Activated naive CD4-positive, alpha-beta T cell treated with anti-CD3 and anti-CD28 coated beads, Interleukin-2, amount 50 U/mL, for 24 hours (primary cell): ENCODE data around the gene LRIG2.
"Not testable (repeated sequence)": the region's sequence is repeated elsewhere in the genome, so short reads cannot be mapped to it uniquely, and the experiment has no call there.

Source experiments
- H3K27ac Mint-ChIP-seq: one replicate; pipeline ENCODE4 v1.8.0; 2021; ENCODE audit warnings: mild to moderate bottlenecking, mixed read lengths
- H3K27me3 Mint-ChIP-seq: one replicate; pipeline ENCODE4 v1.8.0; 2021; ENCODE audit warnings: mixed read lengths
- H3K36me3 Mint-ChIP-seq: one replicate; pipeline ENCODE4 v1.8.0; 2021; ENCODE audit warnings: mixed read lengths
- H3K4me1 Mint-ChIP-seq: one replicate; pipeline ENCODE4 v1.8.0; 2021; ENCODE audit warnings: mixed read lengths
- H3K4me3 Mint-ChIP-seq: one replicate; pipeline ENCODE4 v1.8.0; 2021; ENCODE audit warnings: mild to moderate bottlenecking, mixed read lengths
- H3K9me3 Mint-ChIP-seq: one replicate; pipeline ENCODE4 v1.8.0; 2021; ENCODE audit warnings: mixed read lengths

LRIG2 gene

DNA sequence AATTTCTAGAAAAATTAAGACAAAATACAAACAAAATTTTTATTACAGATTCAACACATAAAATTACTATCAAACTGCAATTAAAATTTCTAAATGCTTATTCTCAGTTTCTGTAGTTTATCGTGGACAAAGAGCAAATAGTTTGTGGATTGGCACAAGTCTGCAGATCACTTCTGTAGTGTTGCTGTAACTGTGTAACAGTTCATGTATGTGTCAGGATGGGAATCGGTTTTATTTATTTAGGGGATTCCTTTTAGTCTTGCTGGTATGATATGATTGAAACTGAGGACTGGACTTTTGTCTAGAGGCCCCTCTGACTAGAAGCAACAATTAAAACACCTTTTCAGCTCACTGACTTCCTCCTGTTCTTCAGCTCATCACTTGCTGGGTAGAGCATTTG is 60.8 kb downstream of the LRIG2 start:
- peaks cover 7% of the 10 kb centered on the region for H3K4me1 Mint-ChIP-seq

DNA sequence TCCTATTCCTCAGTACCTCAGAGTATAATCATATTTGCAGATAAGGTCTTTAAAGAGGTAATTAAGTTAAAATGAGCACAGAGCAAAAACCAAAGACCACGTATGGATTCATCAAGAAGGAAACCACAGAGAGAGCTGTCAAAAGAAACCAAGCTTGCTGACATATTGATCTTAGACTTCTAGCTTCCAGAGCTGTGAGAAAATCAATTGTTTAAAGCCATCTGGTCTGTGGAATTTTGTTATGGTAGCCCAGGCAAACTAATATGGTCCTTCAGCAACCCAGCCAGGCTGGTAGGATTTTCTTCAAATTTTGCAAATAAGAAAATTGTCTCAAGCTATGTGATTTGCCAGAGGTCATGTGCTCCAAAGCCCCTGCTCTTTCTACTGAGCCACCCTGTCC is 62.5 kb downstream of the LRIG2 start:
- no peaks in the 10 kb centered on the region for H3K27me3 Mint-ChIP-seq
- H3K27ac Mint-ChIP-seq: no peak overlapping the region
- H3K4me3 Mint-ChIP-seq: no peak overlapping the region
- H3K9me3 Mint-ChIP-seq: no peaks in the 10 kb centered on the region
- peaks cover 2% of the 10 kb centered on the region for H3K36me3 Mint-ChIP-seq
- peaks cover 7% of the 10 kb centered on the region for H3K4me1 Mint-ChIP-seq

More for the DNA sequence above, 60.8 kb downstream of the LRIG2 start:
- Mint-ChIP-seq H3K27me3 (no peaks in the 10 kb centered on the region), H3K9me3 (no peaks in the 10 kb centered on the region), H3K36me3 (peaks cover 2% of the 10 kb centered on the region), H3K4me3 (no peak overlapping the region), H3K27ac (peak overlapping the region; percentile 4)

DNA sequence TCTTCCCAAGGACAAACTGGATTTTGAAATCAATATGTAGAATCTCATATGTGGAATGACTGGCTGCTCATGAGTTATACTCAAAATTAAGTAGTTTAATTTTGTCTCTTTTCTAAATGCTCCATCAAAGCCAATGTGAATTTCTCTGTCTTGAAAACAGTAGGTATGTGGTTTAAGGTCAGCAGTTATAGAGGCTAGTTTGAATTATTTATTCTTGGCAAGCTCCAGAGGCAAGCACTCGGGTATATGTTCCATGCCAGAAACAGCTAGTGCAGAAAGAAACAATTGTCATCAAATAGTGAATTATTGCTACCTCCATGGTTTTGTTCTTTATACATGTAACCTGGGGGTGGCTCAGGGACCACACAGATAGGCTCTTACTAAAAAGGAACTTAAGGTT is 63.5 kb downstream of the LRIG2 start:
- Mint-ChIP-seq H3K4me1 (peaks cover 11% of the 10 kb centered on the region), H3K27me3 (no peaks in the 10 kb centered on the region), H3K9me3 (no peaks in the 10 kb centered on the region), H3K4me3 (no peak overlapping the region), H3K36me3 (peaks cover 2% of the 10 kb centered on the region), H3K27ac (no peak overlapping the region)

DNA sequence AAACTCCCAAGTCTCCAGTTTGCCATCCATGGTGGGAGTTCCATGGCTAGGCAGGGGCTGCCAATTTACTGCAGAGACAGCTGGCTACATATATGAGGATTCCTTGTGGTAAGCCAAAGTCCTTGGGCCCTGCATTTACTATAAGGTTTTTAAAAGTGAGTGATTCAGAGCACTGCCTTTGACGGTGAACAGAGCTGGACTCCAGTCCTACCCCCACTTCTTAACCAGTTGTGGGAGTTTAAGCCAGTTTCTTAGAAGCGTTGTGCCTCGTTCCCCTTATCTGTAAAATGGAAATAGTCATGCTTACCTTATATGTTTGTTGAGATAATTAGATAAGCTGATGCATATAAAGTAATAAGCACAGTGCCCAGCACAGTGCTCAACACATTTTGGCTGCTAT is 64.6 kb downstream of the LRIG2 start:
- H3K4me3 Mint-ChIP-seq: no peak overlapping the region
- H3K9me3 Mint-ChIP-seq: no peaks in the 10 kb centered on the region
- peaks cover 2% of the 10 kb centered on the region for H3K36me3 Mint-ChIP-seq
- no peaks in the 10 kb centered on the region for H3K27me3 Mint-ChIP-seq
- peaks cover 15% of the 10 kb centered on the region for H3K4me1 Mint-ChIP-seq
- H3K27ac Mint-ChIP-seq: no peak overlapping the region

DNA sequence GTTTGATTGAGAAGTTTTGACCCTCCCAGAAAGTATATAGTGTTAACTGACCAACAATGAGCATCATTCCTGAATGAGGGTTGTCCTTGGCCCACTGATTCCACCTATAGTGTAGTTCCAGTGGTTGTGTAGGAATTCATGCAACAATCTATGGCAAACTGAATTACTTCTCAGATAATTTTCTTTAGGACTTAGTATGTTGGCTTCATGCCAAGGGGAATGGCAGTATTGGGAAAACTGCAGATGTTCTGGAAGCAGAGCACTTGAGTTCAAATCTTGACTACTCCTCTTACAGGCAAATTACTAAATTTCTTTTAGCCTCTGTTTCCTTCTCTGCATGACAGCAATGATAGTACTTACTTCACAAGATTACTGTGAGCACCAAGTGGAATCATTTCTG is 65.8 kb downstream of the LRIG2 start:
- peaks cover 2% of the 10 kb centered on the region for H3K36me3 Mint-ChIP-seq
- no peaks in the 10 kb centered on the region for H3K9me3 Mint-ChIP-seq
- no peak overlapping the region for H3K4me3 Mint-ChIP-seq
- H3K27me3 Mint-ChIP-seq: no peaks in the 10 kb centered on the region
- peaks cover 23% of the 10 kb centered on the region for H3K4me1 Mint-ChIP-seq
- H3K27ac Mint-ChIP-seq: no peak overlapping the region

DNA sequence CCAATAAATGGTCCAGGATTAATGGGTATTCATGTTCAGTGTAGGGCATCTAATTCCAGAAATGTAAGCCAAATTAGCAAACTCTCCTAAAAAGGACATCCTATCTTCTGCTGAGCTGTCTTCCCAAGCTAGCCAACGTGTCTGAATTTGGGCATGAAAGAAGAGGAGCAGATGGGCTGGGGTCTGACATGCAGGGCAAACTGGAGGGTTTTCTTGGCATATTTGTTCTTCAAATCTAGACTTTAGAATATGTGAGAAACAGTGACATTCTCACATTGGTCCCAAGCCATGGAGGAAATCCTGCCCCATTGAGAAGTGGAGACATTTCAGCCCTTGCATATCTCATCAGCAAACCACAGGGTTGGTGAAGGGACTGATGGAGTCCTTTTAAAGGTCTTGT is 67.2 kb downstream of the LRIG2 start:
- Mint-ChIP-seq H3K4me1 (peaks cover 23% of the 10 kb centered on the region), H3K4me3 (no peak overlapping the region), H3K27me3 (no peaks in the 10 kb centered on the region), H3K36me3 (no peaks in the 10 kb centered on the region), H3K27ac (no peak overlapping the region), H3K9me3 (no peaks in the 10 kb centered on the region)

DNA sequence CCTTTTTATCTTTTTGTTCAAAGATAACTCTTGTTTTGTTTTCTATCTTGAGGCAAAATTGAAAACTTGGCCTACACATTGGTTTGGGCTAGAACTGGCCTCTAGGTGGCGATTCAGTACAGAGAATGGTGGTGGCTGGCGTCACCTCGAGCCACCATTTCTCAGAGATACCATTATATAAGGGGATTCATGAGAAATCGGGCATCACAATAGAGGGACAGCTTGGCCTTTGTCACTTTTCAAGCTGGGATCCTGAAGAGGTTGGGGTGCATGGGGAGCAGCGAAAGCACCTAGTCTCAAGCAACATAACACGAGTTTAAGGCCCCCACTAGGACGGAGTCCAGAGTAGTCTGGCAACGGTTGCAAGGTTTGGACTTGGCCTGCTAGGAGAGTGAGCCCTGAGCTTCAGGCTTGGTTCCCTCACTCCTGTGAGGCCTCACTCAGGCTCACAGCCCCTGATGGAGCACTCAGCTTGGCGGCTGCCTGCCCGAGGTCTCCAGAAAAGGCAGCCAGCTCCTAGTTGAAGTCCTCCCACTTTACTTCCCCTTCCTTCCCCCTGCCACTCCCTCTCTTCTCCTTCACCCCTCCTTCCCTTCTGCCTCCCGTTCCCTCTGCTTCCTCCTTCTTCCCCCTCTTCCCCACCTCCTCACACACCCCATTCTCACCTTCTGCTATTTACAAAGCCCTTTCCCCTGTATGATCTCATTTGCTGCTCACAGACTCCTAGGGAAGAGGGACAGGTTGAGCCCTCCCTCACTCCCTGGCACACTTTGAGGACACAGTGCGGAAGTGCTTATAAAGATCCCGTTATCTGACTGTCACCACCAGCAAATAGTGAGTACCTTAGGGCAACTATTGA is 67.8 kb downstream of the LRIG2 start:
- no peaks in the 10 kb centered on the region for H3K36me3 Mint-ChIP-seq
- no peaks in the 10 kb centered on the region for H3K9me3 Mint-ChIP-seq
- H3K4me3 Mint-ChIP-seq: no peak overlapping the region
- no peaks in the 10 kb centered on the region for H3K27me3 Mint-ChIP-seq
- no peak overlapping the region for H3K27ac Mint-ChIP-seq
- H3K4me1 Mint-ChIP-seq: peaks cover 24% of the 10 kb centered on the region

DNA sequence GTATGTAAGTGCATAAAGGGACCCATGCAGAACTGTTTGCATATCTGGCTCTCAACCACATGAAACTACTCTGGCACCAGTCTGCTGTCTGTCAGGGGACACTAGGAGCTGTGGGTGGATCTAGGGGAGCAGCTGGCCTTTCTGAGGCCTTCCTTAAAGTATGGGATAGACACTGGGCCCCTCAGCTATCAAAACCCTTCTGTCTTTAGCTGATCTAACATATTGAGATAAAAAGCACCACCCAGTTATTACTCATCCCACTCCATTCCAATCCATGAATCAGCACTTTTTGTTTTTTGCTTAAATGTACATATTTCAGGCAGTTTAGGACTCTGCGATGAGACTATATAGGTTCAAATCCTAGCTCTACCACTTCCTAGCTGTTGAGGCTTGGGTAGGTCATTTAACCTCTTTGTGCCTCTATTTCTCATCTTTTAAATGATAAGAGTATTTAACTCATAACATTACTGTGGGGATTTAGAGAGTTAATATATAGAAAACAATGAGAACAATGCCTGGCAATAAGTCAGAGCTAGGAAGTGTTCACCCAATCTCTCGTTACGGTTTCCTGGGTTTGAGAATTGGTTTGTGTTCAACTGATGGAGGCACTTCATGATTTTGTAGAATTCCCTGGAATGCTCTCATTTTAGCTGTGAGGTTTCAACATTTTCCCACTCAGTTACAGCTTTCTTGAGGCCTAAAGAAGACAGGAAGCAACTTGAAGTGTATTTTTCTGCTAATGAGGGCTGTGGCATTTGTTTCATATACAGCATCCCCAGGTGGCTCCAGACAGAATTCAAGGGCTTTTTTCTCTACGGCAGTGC is 68.9 kb downstream of the LRIG2 start:
- Mint-ChIP-seq H3K27me3 (no peaks in the 10 kb centered on the region), H3K27ac (no peak overlapping the region), H3K4me1 (peaks cover 34% of the 10 kb centered on the region), H3K36me3 (no peaks in the 10 kb centered on the region), H3K4me3 (no peak overlapping the region), H3K9me3 (no peaks in the 10 kb centered on the region)

DNA sequence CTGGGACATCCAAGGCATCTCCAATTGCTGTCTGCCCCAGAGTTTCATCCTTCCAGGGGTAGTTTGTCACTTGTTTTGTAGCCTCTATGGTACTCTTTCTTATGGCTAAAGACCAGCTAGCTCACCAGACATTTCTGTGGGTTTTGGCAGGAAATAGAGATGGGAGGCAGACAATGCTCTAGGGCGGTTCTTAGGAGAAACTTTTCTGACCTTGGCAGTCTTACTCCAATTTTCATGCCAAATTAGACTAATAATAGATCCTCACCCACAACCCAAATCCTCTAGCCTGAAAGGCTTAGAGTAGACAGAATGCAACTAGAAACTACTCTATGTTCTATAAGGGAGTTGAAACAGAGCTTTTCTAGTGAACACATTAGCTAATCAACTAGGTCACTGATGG is 69.8 kb downstream of the LRIG2 start:
- H3K27me3 Mint-ChIP-seq: no peaks in the 10 kb centered on the region
- H3K4me3 Mint-ChIP-seq: no peak overlapping the region
- no peak overlapping the region for H3K27ac Mint-ChIP-seq
- H3K4me1 Mint-ChIP-seq: peaks cover 43% of the 10 kb centered on the region
- no peaks in the 10 kb centered on the region for H3K36me3 Mint-ChIP-seq
- no peaks in the 10 kb centered on the region for H3K9me3 Mint-ChIP-seq

DNA sequence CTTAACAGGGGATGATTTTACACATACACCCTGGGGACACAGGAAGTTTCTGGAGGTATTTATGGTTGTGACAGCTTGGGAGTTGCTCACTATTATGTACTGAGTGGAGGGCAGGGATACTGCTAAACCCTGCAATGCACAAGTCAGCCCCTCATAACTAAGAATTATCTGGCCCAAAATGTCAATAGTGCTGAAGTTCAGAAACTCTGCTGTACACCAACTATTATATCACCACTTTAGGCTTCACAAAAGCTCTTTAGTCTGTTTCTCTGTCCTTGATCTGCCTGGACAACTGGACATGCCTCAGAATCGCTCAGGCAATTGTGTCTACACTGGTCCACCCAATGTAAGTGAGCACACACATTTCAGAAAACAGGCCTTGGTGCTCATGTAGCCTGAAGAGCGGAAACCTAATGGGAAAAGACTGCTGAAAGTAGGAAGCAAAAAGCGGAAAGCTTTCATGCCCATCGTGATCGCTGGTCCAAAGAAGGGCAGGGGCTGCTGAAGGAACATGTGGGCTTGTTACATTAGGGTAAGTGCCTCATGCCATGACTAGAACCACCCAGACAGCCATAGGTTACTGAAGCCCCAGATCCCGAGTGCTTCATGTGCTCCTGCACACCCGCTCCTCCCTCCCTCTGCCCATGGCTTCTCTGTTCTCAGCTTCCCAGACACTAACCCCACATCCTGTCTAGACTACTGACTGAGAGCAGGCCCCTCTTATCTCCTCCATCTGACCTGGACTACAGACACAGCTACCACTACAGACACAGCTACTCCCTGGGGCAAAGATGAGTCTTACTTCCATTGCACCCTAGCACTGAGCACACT is 73.5 kb downstream of the LRIG2 start:
- H3K27me3 Mint-ChIP-seq: no peaks in the 10 kb centered on the region
- no peak overlapping the region for H3K27ac Mint-ChIP-seq

DNA sequence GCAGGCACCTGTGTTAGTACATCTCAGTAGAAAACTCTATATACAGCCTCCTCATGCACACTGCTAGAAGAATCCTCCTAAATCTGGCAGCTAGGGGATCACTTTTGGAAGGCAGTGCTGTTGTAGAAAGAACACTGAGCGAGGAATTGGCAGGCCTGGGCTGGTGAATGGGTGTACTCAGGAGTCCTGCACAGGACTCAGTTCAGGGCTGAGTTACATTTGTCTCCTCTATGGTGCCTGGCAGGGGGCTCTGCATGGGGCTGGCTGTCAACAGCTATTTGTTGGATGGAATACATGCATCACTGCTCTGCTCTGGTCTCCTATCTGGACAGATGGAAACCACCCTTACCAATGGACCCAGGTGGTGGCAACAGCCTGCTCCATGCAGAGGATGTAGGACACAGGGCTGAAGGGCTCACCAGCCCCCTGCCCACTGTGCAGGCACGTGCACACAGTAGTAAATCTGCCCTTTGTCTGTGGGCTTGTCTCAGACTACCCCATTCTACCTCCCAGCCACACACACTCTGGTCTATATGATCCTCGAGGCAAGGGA is 74.2 kb downstream of the LRIG2 start:
- no peaks in the 10 kb centered on the region for H3K27me3 Mint-ChIP-seq
- no peaks in the 10 kb centered on the region for H3K9me3 Mint-ChIP-seq
- no peak overlapping the region for H3K27ac Mint-ChIP-seq
- H3K4me3 Mint-ChIP-seq: no peak overlapping the region
- H3K36me3 Mint-ChIP-seq: no peaks in the 10 kb centered on the region
- H3K4me1 Mint-ChIP-seq: peaks cover 36% of the 10 kb centered on the region

More for the DNA sequence above, 73.5 kb downstream of the LRIG2 start:
- H3K36me3 Mint-ChIP-seq: no peaks in the 10 kb centered on the region
- no peak overlapping the region for H3K4me3 Mint-ChIP-seq
- H3K9me3 Mint-ChIP-seq: no peaks in the 10 kb centered on the region
- H3K4me1 Mint-ChIP-seq: peaks cover 42% of the 10 kb centered on the region

DNA sequence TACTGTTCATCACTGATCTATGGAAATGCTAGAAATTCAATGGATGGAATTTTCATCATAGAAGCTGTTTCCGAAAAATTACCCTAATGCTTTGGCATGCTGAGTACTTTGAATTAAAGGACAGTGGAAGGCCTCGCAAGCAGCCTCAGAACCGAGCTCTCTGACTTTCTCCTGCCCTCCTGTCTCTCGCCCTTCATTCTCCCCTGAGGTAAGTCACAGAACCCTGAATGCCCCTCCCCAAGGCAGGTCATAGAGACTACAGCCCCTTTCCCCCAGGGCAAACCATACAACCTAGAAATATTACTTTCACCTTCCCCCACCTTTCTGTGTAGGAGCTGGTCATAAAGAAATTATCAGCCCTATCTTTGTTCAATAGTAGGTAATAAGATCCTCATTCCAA is 74.8 kb downstream of the LRIG2 start:
- H3K4me1 Mint-ChIP-seq: peaks cover 29% of the 10 kb centered on the region
- no peak overlapping the region for H3K4me3 Mint-ChIP-seq
- no peaks in the 10 kb centered on the region for H3K36me3 Mint-ChIP-seq
- no peak overlapping the region for H3K27ac Mint-ChIP-seq
- no peaks in the 10 kb centered on the region for H3K27me3 Mint-ChIP-seq
- H3K9me3 Mint-ChIP-seq: no peaks in the 10 kb centered on the region

DNA sequence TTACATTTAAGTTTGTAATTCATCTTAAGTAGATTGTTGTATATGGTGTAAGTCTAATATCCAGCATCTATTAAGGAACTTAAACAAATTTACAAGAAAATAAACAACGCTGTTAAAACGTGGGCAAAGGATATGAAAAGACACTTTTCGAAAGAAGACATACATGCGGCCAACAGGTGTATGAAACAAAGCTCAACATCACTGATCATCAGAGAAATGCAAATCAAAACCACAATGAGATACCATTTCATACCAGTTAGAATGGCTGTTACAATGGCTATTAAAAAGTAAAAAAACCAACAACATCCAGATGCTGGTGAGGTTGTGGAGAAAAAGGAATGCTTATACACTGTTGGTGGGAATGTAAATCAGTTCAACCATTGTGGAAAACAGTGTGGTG is 77.5 kb downstream of the LRIG2 start:
- H3K4me1 Mint-ChIP-seq: peaks cover 24% of the 10 kb centered on the region
- H3K27ac Mint-ChIP-seq, H3K4me3 Mint-ChIP-seq, H3K27me3 Mint-ChIP-seq, H3K9me3 Mint-ChIP-seq, H3K36me3 Mint-ChIP-seq: not testable (repeated sequence)

DNA sequence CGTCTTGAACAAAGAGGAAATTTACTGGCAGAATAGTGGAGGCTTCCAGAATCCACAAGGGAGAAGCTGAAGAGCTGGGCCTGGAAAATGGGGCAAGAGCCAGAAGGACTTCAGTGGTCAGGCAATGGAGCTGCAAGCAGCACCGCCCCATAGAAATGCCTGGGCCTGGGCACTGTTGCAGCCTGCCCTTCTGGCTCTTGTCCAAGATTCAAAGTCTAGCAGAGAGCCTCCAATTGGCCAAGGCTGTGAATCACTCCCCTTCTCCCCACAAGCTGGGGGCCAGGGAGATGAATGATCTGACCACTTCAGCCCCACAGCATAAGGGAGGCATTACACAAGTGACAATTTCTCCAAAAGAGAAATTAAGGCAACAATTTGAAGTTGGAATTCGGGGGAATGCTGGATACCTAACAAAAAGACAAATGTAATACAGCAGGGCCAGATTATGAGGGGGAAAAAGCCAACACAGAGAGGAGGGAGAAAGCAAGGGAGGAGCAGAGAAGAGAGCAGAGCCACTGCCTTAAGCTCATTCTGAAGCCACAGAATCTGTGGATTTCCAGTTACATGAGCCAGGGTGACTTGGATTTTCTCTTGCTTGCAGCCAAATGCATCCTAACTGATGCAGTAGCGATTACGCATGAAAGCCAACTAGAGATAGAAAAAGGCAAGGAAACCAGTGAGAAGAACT is 80.3 kb downstream of the LRIG2 start:
- no peaks in the 10 kb centered on the region for H3K27me3 Mint-ChIP-seq
- H3K36me3 Mint-ChIP-seq: peaks cover 1% of the 10 kb centered on the region
- no peak overlapping the region for H3K4me3 Mint-ChIP-seq
- no peaks in the 10 kb centered on the region for H3K4me1 Mint-ChIP-seq
- H3K9me3 Mint-ChIP-seq: no peaks in the 10 kb centered on the region
- H3K27ac Mint-ChIP-seq: no peak overlapping the region

DNA sequence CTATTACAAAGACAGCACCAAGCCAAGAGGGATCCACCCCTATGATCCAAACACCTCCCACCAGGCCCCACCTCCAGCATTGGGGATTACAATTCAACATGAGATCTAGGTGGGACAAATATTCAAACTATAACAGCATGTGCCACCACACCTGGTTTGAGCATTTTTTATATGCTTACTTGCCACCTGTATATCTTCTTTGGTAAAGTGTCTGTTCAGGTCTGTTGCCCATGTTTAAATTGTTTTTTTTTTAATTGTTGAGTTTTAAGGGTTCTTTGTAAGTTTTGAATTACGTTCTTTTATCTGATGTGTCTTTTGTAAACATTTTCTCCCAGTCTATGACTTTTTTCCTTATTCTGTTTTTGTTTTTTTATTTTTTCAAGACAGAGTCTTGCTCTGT is 83.4 kb downstream of the LRIG2 start:
- Mint-ChIP-seq H3K9me3 (no peaks in the 10 kb centered on the region), H3K4me1 (no peaks in the 10 kb centered on the region), H3K4me3 (no peak overlapping the region), H3K27me3 (peaks cover 5% of the 10 kb centered on the region), H3K27ac (no peak overlapping the region), H3K36me3 (peaks cover 1% of the 10 kb centered on the region)
